ENCODE data around the gene KIRREL3. TPM values are rescaled to one million over a fixed set of nuclear protein-coding genes. Genes with fewer than 3 reads are reported as not detected.

The KIRREL3 gene
- polyA plus RNA-seq, 1 of the 3 experiments (the other 2 are of a cell fraction) = 3.7 TPM

DNA sequence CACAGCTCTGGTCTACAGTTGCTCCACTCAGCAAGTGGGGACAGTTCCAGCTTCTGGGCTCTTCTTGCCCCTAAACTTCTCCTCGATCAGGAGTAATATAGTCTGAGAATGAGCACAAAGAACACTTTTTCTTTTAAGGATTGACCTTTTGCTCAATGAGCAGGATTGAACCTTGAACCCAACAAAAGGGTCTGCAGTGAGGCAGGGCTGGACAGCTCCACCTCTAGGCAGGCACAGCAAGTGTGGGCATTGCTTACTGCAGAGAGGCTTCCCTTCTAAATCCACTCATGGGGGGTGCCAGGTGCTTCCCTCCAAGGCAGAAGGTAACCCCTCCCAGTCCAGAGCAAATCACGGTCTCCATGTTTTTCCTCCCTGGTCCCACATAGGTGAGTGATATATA, 365.6 kb downstream of the KIRREL3 start:
- DNase-seq = no peak
- Histone ChIP-seq H3K4me2 (no peak overlapping the region), H2AFZ (ENCODE audit: low read depth) (no peak overlapping the region), H3F3A (replicated peaks; ENCODE audit: insufficient read depth) (peaks cover 26% of the 10 kb centered on the region), H3K9me2 (no peaks in the 10 kb centered on the region), H3K4me3 (ENCODE audit: low read depth in 2 of 2, low read length in 1 of 2) (no peak overlapping the region), H3K79me2 (ENCODE audit: insufficient read depth) (no peaks in the 10 kb centered on the region), H3K36me3 (replicated peaks in 1 of 2; ENCODE audit: control insufficient read depth in 1 of 2, insufficient read depth in 2 of 2, low read length in 1 of 2) (no peaks in the 10 kb centered on the region), H4K20me1 (ENCODE audit: insufficient read depth) (no peaks in the 10 kb centered on the region), H3K9me3 (no peaks in the 10 kb centered on the region), H3K9ac (no peak overlapping the region), H3K27ac (ENCODE audit: low read depth in 2 of 2, low read length in 1 of 2) (no peak overlapping the region), H3K27me3 (ENCODE audit: insufficient read depth) (no peaks in the 10 kb centered on the region), H3K4me1 (ENCODE audit: control insufficient read depth in 1 of 2, insufficient read depth in 2 of 2, low read depth in 1 of 2, low read length in 1 of 2) (peaks cover 9 to 28% of the 10 kb centered on the region in 2 experiments)
- WGBS (ENCODE audit: low lambda C conversion rate) = 50% methylated on average over 2 of the region's 2 CpGs
- ChIA-PET CTCF (no interaction called here), POLR2A (no interaction called here)
- TF ChIP-seq SMC3 (IDR thresholded peaks at IDR 0.05; ENCODE audit: low read depth, low read length) = no peak
- TF ChIP-seq NRF1 (IDR thresholded peaks at IDR 0.05; ENCODE audit: low read depth, low read length) = no peak
- TF ChIP-seq, protein P1, sequence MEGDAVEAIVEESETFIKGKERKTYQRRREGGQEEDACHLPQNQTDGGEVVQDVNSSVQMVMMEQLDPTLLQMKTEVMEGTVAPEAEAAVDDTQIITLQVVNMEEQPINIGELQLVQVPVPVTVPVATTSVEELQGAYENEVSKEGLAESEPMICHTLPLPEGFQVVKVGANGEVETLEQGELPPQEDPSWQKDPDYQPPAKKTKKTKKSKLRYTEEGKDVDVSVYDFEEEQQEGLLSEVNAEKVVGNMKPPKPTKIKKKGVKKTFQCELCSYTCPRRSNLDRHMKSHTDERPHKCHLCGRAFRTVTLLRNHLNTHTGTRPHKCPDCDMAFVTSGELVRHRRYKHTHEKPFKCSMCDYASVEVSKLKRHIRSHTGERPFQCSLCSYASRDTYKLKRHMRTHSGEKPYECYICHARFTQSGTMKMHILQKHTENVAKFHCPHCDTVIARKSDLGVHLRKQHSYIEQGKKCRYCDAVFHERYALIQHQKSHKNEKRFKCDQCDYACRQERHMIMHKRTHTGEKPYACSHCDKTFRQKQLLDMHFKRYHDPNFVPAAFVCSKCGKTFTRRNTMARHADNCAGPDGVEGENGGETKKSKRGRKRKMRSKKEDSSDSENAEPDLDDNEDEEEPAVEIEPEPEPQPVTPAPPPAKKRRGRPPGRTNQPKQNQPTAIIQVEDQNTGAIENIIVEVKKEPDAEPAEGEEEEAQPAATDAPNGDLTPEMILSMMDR (IDR thresholded peaks at IDR 0.05) = no peak
- TF ChIP-seq, protein P2, sequence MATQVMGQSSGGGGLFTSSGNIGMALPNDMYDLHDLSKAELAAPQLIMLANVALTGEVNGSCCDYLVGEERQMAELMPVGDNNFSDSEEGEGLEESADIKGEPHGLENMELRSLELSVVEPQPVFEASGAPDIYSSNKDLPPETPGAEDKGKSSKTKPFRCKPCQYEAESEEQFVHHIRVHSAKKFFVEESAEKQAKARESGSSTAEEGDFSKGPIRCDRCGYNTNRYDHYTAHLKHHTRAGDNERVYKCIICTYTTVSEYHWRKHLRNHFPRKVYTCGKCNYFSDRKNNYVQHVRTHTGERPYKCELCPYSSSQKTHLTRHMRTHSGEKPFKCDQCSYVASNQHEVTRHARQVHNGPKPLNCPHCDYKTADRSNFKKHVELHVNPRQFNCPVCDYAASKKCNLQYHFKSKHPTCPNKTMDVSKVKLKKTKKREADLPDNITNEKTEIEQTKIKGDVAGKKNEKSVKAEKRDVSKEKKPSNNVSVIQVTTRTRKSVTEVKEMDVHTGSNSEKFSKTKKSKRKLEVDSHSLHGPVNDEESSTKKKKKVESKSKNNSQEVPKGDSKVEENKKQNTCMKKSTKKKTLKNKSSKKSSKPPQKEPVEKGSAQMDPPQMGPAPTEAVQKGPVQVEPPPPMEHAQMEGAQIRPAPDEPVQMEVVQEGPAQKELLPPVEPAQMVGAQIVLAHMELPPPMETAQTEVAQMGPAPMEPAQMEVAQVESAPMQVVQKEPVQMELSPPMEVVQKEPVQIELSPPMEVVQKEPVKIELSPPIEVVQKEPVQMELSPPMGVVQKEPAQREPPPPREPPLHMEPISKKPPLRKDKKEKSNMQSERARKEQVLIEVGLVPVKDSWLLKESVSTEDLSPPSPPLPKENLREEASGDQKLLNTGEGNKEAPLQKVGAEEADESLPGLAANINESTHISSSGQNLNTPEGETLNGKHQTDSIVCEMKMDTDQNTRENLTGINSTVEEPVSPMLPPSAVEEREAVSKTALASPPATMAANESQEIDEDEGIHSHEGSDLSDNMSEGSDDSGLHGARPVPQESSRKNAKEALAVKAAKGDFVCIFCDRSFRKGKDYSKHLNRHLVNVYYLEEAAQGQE (IDR thresholded peaks at IDR 0.05; ENCODE audit: low read depth, low read length) = peak; percentile 72; the same call in 1 of the 2 replicates
- TF ChIP-seq USF1 (IDR thresholded peaks at IDR 0.05; ENCODE audit: borderline replicate concordance, low read depth) = no peak

- no peak overlapping the region for H3K4me2 ChIP-seq
- no peak for TF ChIP-seq MXI1 (IDR thresholded peaks at IDR 0.05; ENCODE audit: low read depth, low read length)
- no peak for TF ChIP-seq JUND (IDR thresholded peaks at IDR 0.05)
- TF ChIP-seq NRF1 (IDR thresholded peaks at IDR 0.05; ENCODE audit: low read depth, low read length) = no peak
- no peak for TF ChIP-seq CHD2 (IDR thresholded peaks at IDR 0.05; ENCODE audit: low read length, partially characterized antibody)
- no peak for TF ChIP-seq NFIC (IDR thresholded peaks at IDR 0.05; ENCODE audit: borderline replicate concordance)
- TF ChIP-seq RAD21 (IDR thresholded peaks at IDR 0.05; ENCODE audit: low read length) = no peak
- TF ChIP-seq MEF2A (IDR thresholded peaks at IDR 0.05; ENCODE audit: borderline replicate concordance, low read depth) = no peak
- no peak for TF ChIP-seq RFX5 (IDR thresholded peaks at IDR 0.05; ENCODE audit: low read length)
- TF ChIP-seq IRF3 (IDR thresholded peaks at IDR 0.05; ENCODE audit: low read depth, low read length) = no peak
- TF ChIP-seq FOXJ3 (CRISPR knock-in tag; IDR thresholded peaks at IDR 0.05) = no peak
- TF ChIP-seq GABPA (IDR thresholded peaks at IDR 0.05; ENCODE audit: low read depth) = no peak
- TF ChIP-seq YY1 (IDR thresholded peaks at IDR 0.05; ENCODE audit: low read depth) = no peak
- TF ChIP-seq TEAD4 (IDR thresholded peaks at IDR 0.05; ENCODE audit: borderline replicate concordance, insufficient read depth) = no peak
- no peak for TF ChIP-seq SMC3 (IDR thresholded peaks at IDR 0.05; ENCODE audit: low read depth, low read length)
- TF ChIP-seq, protein P1 (IDR thresholded peaks at IDR 0.05) = no peak
- no peak for TF ChIP-seq EP300 (IDR thresholded peaks at IDR 0.05; ENCODE audit: borderline replicate concordance in 1 of 2, low read depth in 1 of 2, low read length in 1 of 2)
- no peak for TF ChIP-seq RXRA (IDR thresholded peaks at IDR 0.05; ENCODE audit: borderline replicate concordance, low read depth)
Observed at GRCh38 chr11:126633330-126633729, 367.2 kb downstream of the KIRREL3 start.

More at GRCh38 chr11:126633330-126633729, 367.2 kb downstream of the KIRREL3 start:
- no peak for DNase-seq
- no peaks in the 10 kb centered on the region for H3K79me2 ChIP-seq (ENCODE audit: insufficient read depth)
- H2AFZ ChIP-seq (ENCODE audit: low read depth) = no peak overlapping the region
- H4K20me1 ChIP-seq (ENCODE audit: insufficient read depth) = no peaks in the 10 kb centered on the region
- WGBS (ENCODE audit: low lambda C conversion rate) = 93% methylated on average over 3 of the region's 3 CpGs
- H3K9me2 ChIP-seq = no peaks in the 10 kb centered on the region
- H3K27ac ChIP-seq (ENCODE audit: low read depth in 2 of 2, low read length in 1 of 2) = no peak overlapping the region
- no peaks in the 10 kb centered on the region for H3K27me3 ChIP-seq (ENCODE audit: insufficient read depth)
- H3K9ac ChIP-seq = no peak overlapping the region
- no peak overlapping the region for H3K4me3 ChIP-seq (ENCODE audit: low read depth in 2 of 2, low read length in 1 of 2)
- peaks cover 20% of the 10 kb centered on the region for H3F3A ChIP-seq (replicated peaks; ENCODE audit: insufficient read depth)
- ChIA-PET CTCF (no interaction called here), POLR2A (no interaction called here)
- H3K4me1 ChIP-seq (ENCODE audit: control insufficient read depth in 1 of 2, insufficient read depth in 2 of 2, low read depth in 1 of 2, low read length in 1 of 2) = peaks cover 11 to 30% of the 10 kb centered on the region in 2 experiments; a peak in 3 of 4 replicates
- no peaks in the 10 kb centered on the region for H3K9me3 ChIP-seq
- H3K36me3 ChIP-seq (replicated peaks in 1 of 2; ENCODE audit: control insufficient read depth in 1 of 2, insufficient read depth in 2 of 2, low read length in 1 of 2) = no peaks in the 10 kb centered on the region

Data from SK-N-SH (cell line).